K562 (cell line): ENCODE results near the gene MCEMP1. TPM values are rescaled to one million over a fixed set of nuclear protein-coding genes. Genes with fewer than 3 reads are reported as not detected.

Source experiments
- BRD9 ChIP-seq: fragments of 450-650 bp; IDR thresholded peaks from 2 replicates; pipeline ENCODE4 v1.6.1; 2018; ENCODE audit warnings: low read depth; ENCODE audit not compliant: partially characterized antibody
- CBX8 ChIP-seq: fragments of 200-600 bp; sonication (generic); IDR thresholded peaks from 2 replicates; pipeline ENCODE4 v1.6.1; 2012; ENCODE audit warnings: borderline replicate concordance, mixed run types, low read depth, mild to moderate bottlenecking, moderate library complexity, mixed read lengths, low read length, control low read depth, inconsistent platforms; ENCODE audit not compliant: poor library complexity, severe bottlenecking; ENCODE audit errors: extremely low read depth
- CHD1 ChIP-seq: fragments of 200-600 bp; sonication (generic); IDR thresholded peaks from one replicate; pipeline ENCODE4 v1.6.1; 2012; ENCODE audit warnings: mild to moderate bottlenecking, moderate library complexity, low read length, inconsistent platforms
- FUS ChIP-seq: fragments of 200-400 bp; formaldehyde crosslinking; optimal IDR thresholded peaks from 2 replicates; pipeline ENCODE3; 2017; ENCODE audit warnings: low read depth, low read length
- IRF9 ChIP-seq: fragments of 450-650 bp; IDR thresholded peaks from 2 replicates; pipeline ENCODE4 v1.6.1; 2016; ENCODE audit warnings: missing biosample characterization, missing genetic modification characterization
- KLF10 ChIP-seq: fragments of 250-450 bp; sonication (Bioruptor Pico); IDR thresholded peaks from 2 replicates; pipeline ENCODE4 v1.6.1; 2021; ENCODE audit warnings: matching md5 sums
- TEAD1 ChIP-seq, 2 experiments: fragments of 450-650 bp in 1 of 2; sonication (generic) in 1 of 2; formaldehyde crosslinking; IDR thresholded peaks; 2 replicates each; pipeline versions ENCODE4 v1.4.0 to v1.8.0; 2020 to 2022; ENCODE audit warnings: mild to moderate bottlenecking in 2 of 2, missing genetic modification reagents in 1 of 2
- U2AF1 ChIP-seq: fragments of 200-400 bp; formaldehyde crosslinking; optimal IDR thresholded peaks from 2 replicates; pipeline ENCODE3; 2017; ENCODE audit warnings: mild to moderate bottlenecking, low read depth, low read length, moderate library complexity
- ZKSCAN1 ChIP-seq: fragments of 150-350 bp; IDR thresholded peaks from 2 replicates; pipeline ENCODE4 v1.6.1; 2016; ENCODE audit warnings: low read depth, low read length
- ZNF253 ChIP-seq: fragments of 250-450 bp; sonication (Bioruptor Pico); conservative IDR thresholded peaks from 2 replicates; pipeline ENCODE4 v1.6.1; 2021; ENCODE audit warnings: mild to moderate bottlenecking
- ZNF318 ChIP-seq, 2 experiments: fragments of 450-650 bp; IDR thresholded peaks; 2 replicates each; pipeline ENCODE4 v1.6.1; 2016; ENCODE audit warnings: mild to moderate bottlenecking in 2 of 2, borderline replicate concordance in 1 of 2, low read depth in 1 of 2, moderate library complexity in 1 of 2
- ZNF511 ChIP-seq: sonication (generic); formaldehyde crosslinking; IDR thresholded peaks from 2 replicates; pipeline ENCODE4 v1.8.0; 2022; ENCODE audit warnings: mild to moderate bottlenecking, missing genetic modification reagents
- ZNF780A ChIP-seq: fragments of 250-450 bp; sonication (Bioruptor Pico); IDR thresholded peaks from 2 replicates; pipeline ENCODE4 v1.5.0; 2021; ENCODE audit warnings: mild to moderate bottlenecking
- polyA plus RNA-seq, 8 experiments: library from polyadenylated mRNA; depleted of rRNA in 4 of 8; stranded (reverse) in 5 of 8; unstranded in 3 of 8; fragments of >200 nt; fragmentation: Nextera tagmentation in 2 of 8; fragmentation: Illumina TruSeq in 1 of 8; extraction: Ambion mirVana in 2 of 8; extraction: Trizol in 1 of 8; gene quantifications; 2 replicates each; pipeline versions ENCODE4 v1.2.1 to v1.2.3, GENCODE V29; 2011 to 2014; ENCODE audit warnings: inconsistent platforms in 1 of 8, missing spikeins in 1 of 8
- total RNA-seq, 7 experiments: library from RNA; depleted of rRNA in 6 of 7; stranded (reverse); fragments of >200 nt in 6 of 7; fragmentation: Illumina TruSeq in 2 of 7; extraction: Trizol in 2 of 7; gene quantifications; 2 replicates each; pipeline versions ENCODE4 v1.2.1 to v1.2.3, GENCODE V29; 2011 to 2021; ENCODE audit warnings: low replicate concordance in 1 of 7
- TF ChIP-seq, protein P1 (sequence below): fragments of 450-650 bp; formaldehyde crosslinking; conservative IDR thresholded peaks from 2 replicates; pipeline ENCODE4 v1.4.0; 2022; ENCODE audit warnings: mild to moderate bottlenecking, missing genetic modification characterization

The MCEMP1 gene
- total and polyA plus RNA-seq, 9 of the 15 experiments (the other 6 are each of a cell fraction or from before 2014, with no cell fraction given): 0.11 to 1.8 (median 0.51) TPM

DNA sequence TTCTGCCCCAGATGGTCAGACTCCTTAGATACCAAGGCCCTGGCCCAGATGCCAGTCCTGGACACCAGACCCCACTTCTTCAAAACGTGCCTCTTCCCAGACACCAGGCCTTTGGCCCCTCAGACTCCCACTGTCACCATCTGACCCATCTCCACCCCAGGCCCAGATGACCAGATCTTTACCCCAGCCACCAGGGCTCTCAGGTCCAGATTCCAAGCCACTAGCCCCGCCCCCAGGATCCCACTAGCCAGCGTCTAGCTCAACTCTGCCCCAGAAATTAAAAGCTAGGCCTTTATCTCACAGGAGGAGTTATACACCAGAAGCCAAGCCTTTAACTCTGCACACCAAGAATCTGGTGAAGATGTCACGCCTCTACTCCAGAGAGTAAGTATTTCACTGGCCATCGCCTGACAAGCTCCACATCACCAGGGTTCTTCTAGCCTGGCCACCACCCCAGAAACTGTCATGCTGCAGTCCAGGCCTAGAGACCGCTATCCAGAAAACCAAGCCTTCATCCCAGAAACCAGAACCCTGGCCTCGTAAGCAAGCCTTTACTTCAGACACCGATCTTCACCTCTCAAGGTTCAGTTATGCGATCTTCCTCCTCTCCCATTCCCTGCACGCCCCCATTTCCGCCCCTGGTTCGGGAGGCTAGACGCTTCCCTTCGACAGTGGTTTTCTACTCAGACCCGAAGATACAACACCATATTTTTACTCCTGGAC, 48.1 kb upstream of the MCEMP1 start (continued):
- TF ChIP-seq BRD9 (no peak), ZNF780A (CRISPR knock-in tag) (no peak), U2AF1 (no peak), KLF10 (CRISPR knock-in tag) (no peak), ZNF511 (CRISPR knock-in tag) (peak; percentile 32; the same call in 1 of the 2 replicates), CHD1 (peak; percentile 33), IRF9 (no peak), CBX8 (no peak), ZNF253 (CRISPR knock-in tag) (no peak), TEAD1 (CRISPR knock-in tag; IDR thresholded peaks at IDR 0.05) (0 out of 4 replicates have a peak, but pooled peaks of 1 of the 2 experiments have one; percentile 26), ZKSCAN1 (no peak), ZNF318 (IDR thresholded peaks at IDR 0.05; ENCODE audit: borderline replicate concordance in 1 of 2, low read depth in 1 of 2) (no peak), FUS (no peak)
- TF ChIP-seq, protein P1, sequence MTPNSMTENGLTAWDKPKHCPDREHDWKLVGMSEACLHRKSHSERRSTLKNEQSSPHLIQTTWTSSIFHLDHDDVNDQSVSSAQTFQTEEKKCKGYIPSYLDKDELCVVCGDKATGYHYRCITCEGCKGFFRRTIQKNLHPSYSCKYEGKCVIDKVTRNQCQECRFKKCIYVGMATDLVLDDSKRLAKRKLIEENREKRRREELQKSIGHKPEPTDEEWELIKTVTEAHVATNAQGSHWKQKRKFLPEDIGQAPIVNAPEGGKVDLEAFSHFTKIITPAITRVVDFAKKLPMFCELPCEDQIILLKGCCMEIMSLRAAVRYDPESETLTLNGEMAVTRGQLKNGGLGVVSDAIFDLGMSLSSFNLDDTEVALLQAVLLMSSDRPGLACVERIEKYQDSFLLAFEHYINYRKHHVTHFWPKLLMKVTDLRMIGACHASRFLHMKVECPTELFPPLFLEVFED (CRISPR knock-in tag): no peak
